GM11168 (cell line): ENCODE results near the gene PAPOLA.
"Not testable (repeated sequence)": the region's sequence is repeated elsewhere in the genome, so short reads cannot be mapped to it uniquely, and the experiment has no call there.

ENCODE experiments used
- in situ Hi-C: fragments of 300-500 bp; cut with MboI; formaldehyde crosslinking; loops from one replicate; pipeline ENCODE4 v1.12.0; 2022; ENCODE audit warnings: low sequenced_read_pairs; ENCODE audit not compliant: unreplicated experiment

The PAPOLA gene

GRCh38 chr14:96501740-96502620 is at the start of gene PAPOLA:
Gene PAPOLA, plus strand, starts transcription at chr14:96502382. Its CDS starts 211 bp downstream, at chr14:96502593.
- in situ Hi-C loops, result no loop called here

- in situ Hi-C loops, result no loop called here
Observed at GRCh38 chr14:96452684-96453083, 49.5 kb upstream of the PAPOLA start.

GRCh38 chr14:96455588-96455987 is 46.6 kb upstream of the PAPOLA start:
- in situ Hi-C loops, result no loop called here

- in situ Hi-C loops, result no loop called here
Observed at GRCh38 chr14:96459851-96460250, 42.3 kb upstream of the PAPOLA start.

GRCh38 chr14:96461950-96462798 is 40.0 kb upstream of the PAPOLA start:
- in situ Hi-C loops, result no loop called here

- in situ Hi-C loops, result no loop called here
Observed at GRCh38 chr14:96464136-96464535, 38.0 kb upstream of the PAPOLA start.

- in situ Hi-C loops, result no loop called here
Observed at GRCh38 chr14:96466918-96467317, 35.3 kb upstream of the PAPOLA start.

GRCh38 chr14:96470331-96470730 is 31.9 kb upstream of the PAPOLA start:
- in situ Hi-C loops, result no loop called here

- in situ Hi-C loops, result not testable (repeated sequence)
Observed at GRCh38 chr14:96470967-96471366, 31.2 kb upstream of the PAPOLA start.

GRCh38 chr14:96478119-96478518 is 24.1 kb upstream of the PAPOLA start:
- in situ Hi-C loops, result no loop called here

GRCh38 chr14:96479435-96480146 is 22.6 kb upstream of the PAPOLA start:
- in situ Hi-C loops, result no loop called here

- in situ Hi-C loops, result no loop called here
Observed at GRCh38 chr14:96481731-96482314, 20.4 kb upstream of the PAPOLA start.

- in situ Hi-C loops, result no loop called here
Observed at GRCh38 chr14:96482986-96483385, 19.2 kb upstream of the PAPOLA start.

GRCh38 chr14:96484399-96484798 is 17.8 kb upstream of the PAPOLA start:
- in situ Hi-C loops, result no loop called here

GRCh38 chr14:96486705-96487104 is 15.5 kb upstream of the PAPOLA start:
- in situ Hi-C loops, result no loop called here

GRCh38 chr14:96489327-96489726 is 12.9 kb upstream of the PAPOLA start:
- in situ Hi-C loops, result no loop called here

- in situ Hi-C loops, result no loop called here
Observed at GRCh38 chr14:96493178-96493577, 9.0 kb upstream of the PAPOLA start.

- in situ Hi-C loops, result no loop called here
Observed at GRCh38 chr14:96494331-96494730, 7.9 kb upstream of the PAPOLA start.

- in situ Hi-C loops, result no loop called here
Observed at GRCh38 chr14:96497087-96497486, 5.1 kb upstream of the PAPOLA start.

GRCh38 chr14:96497586-96497985 is 4.6 kb upstream of the PAPOLA start:
- in situ Hi-C loops, result no loop called here
